OCI-LY7 (cell line): ENCODE results near the gene GATA5.

Source experiments
- CTCF ChIP-seq: fragments of 200-600 bp; sonication (generic); conservative IDR thresholded peaks from 2 replicates; pipeline ENCODE4 v1.5.1; 2014; ENCODE audit warnings: mild to moderate bottlenecking, antibody characterized with exemption, low read length, moderate library complexity, mixed read lengths
- EZH2phosphoT487 ChIP-seq: fragments of 200-600 bp; sonication (generic); IDR thresholded peaks from 2 replicates; pipeline ENCODE4 v1.6.1; 2018; ENCODE audit warnings: low read depth, borderline replicate concordance, mild to moderate bottlenecking, mixed run types, antibody characterized with exemption, low read length, moderate library complexity, mixed read lengths

DNA sequence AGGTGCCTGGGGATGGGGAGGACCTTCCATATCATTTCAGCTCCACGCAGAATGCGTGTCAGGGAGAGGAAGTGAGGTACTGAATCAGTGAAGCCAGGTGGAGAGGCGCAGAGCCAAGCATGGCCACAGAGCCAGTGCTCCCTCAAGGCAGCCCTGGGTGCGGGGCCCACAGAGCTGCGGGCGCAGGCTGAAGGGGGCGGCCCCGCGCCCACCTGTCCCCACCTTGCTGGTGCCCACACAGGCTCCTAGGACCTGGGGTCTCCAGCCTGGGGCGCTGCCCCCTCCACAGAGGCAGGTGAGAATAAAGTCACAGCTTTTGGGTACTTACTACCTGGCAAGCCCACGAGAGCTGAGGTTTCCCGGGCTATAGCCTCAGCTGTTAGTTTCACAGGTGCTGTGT is 40.0 kb upstream of the GATA5 start:
- TF ChIP-seq EZH2phosphoT487 (no peak), CTCF (no peak)
